ENCODE results near the gene IMMP1L.

- TF ChIP-seq, protein P1, sequence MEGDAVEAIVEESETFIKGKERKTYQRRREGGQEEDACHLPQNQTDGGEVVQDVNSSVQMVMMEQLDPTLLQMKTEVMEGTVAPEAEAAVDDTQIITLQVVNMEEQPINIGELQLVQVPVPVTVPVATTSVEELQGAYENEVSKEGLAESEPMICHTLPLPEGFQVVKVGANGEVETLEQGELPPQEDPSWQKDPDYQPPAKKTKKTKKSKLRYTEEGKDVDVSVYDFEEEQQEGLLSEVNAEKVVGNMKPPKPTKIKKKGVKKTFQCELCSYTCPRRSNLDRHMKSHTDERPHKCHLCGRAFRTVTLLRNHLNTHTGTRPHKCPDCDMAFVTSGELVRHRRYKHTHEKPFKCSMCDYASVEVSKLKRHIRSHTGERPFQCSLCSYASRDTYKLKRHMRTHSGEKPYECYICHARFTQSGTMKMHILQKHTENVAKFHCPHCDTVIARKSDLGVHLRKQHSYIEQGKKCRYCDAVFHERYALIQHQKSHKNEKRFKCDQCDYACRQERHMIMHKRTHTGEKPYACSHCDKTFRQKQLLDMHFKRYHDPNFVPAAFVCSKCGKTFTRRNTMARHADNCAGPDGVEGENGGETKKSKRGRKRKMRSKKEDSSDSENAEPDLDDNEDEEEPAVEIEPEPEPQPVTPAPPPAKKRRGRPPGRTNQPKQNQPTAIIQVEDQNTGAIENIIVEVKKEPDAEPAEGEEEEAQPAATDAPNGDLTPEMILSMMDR (IDR thresholded peaks at IDR 0.05) = no peak
- TF ChIP-seq POLR2A (IDR thresholded peaks at IDR 0.05) = no peak
Measured at GRCh38 chr11:31408201-31408600, 101.2 kb downstream of the IMMP1L start.

Data from testis (tissue), 2 donors.